Fibroblast of peridontal ligament (primary cell): ENCODE data around the gene PRDM16.

Source experiments
- DNase-seq: peaks from one replicate; pipeline ENCODE4 v3.0.0-alpha.2; 2010; ENCODE audit errors: extremely low read depth

PRDM16 gene

GRCh38 chr1:3180915-3181314 lies 111.9 kb downstream of the PRDM16 start:
- DNase-seq = no peak

- DNase-seq = no peak
These were observed 113.0 kb downstream of the PRDM16 start for GRCh38 chr1:3181956-3182355.

GRCh38 chr1:3183411-3183810 lies 114.4 kb downstream of the PRDM16 start:
- no peak for DNase-seq

GRCh38 chr1:3183813-3184212 lies 114.8 kb downstream of the PRDM16 start:
- DNase-seq = no peak

- DNase-seq = no peak
These were observed 115.7 kb downstream of the PRDM16 start for GRCh38 chr1:3184666-3185065.

- DNase-seq = no peak
These were observed 117.0 kb downstream of the PRDM16 start for GRCh38 chr1:3185896-3186525.

GRCh38 chr1:3186526-3186921 lies 117.5 kb downstream of the PRDM16 start:
- no peak for DNase-seq

- DNase-seq = no peak
These were observed 118.6 kb downstream of the PRDM16 start for GRCh38 chr1:3187415-3188149.

GRCh38 chr1:3188150-3188971 lies 119.4 kb downstream of the PRDM16 start:
- DNase-seq = no peak

- DNase-seq = no peak
These were observed 121.4 kb downstream of the PRDM16 start for GRCh38 chr1:3190256-3191041.

GRCh38 chr1:3192361-3192760 lies 123.4 kb downstream of the PRDM16 start:
- DNase-seq = no peak

- no peak for DNase-seq
These were observed 123.8 kb downstream of the PRDM16 start for GRCh38 chr1:3192825-3193224.

- DNase-seq = no peak
These were observed 124.8 kb downstream of the PRDM16 start for GRCh38 chr1:3193811-3194210.

- DNase-seq = no peak
These were observed 125.9 kb downstream of the PRDM16 start for GRCh38 chr1:3194760-3195479.

- no peak for DNase-seq
These were observed 126.4 kb downstream of the PRDM16 start for GRCh38 chr1:3195480-3195815.

GRCh38 chr1:3195966-3196515 lies 127.0 kb downstream of the PRDM16 start:
- DNase-seq = no peak

GRCh38 chr1:3196577-3197245 lies 127.7 kb downstream of the PRDM16 start:
- DNase-seq = no peak

- no peak for DNase-seq
These were observed 128.8 kb downstream of the PRDM16 start for GRCh38 chr1:3197781-3198316.

- no peak for DNase-seq
These were observed 129.6 kb downstream of the PRDM16 start for GRCh38 chr1:3198371-3199271.
